Measurements from ENCODE around the gene TCP1. TPM values are rescaled to one million over a fixed set of nuclear protein-coding genes. Genes with fewer than 3 reads are reported as not detected.

TCP1 gene
- 553 and 677 TPM in 2 replicates for total RNA-seq (2016; rRNA removed; fragmentation: Illumina TruSeq; extraction: Trizol)
- 167 and 195 TPM in 2 replicates for total RNA-seq (2016; cell fraction: cytosol; rRNA removed; fragmentation: Illumina TruSeq; extraction: Trizol; ENCODE audit: low read depth)
- total RNA-seq (2016; cell fraction: insoluble cytoplasmic fraction; rRNA removed; fragmentation: Illumina TruSeq; extraction: Trizol) = 558 and 662 TPM in 2 replicates
- 368 and 445 TPM in 2 replicates for total RNA-seq (2016; cell fraction: membrane; rRNA removed; fragmentation: Illumina TruSeq; extraction: Trizol)
- 262 and 285 TPM in 2 replicates for total RNA-seq (2016; cell fraction: nucleus; rRNA removed; fragmentation: Illumina TruSeq; extraction: Trizol)
- polyA plus RNA-seq (2011; rRNA removed) = 102 and 116 TPM in 2 replicates
- 99.2 and 105 TPM in 2 replicates for polyA plus RNA-seq (2011; cell fraction: cytosol; rRNA removed)
- 138 and 159 TPM in 2 replicates for polyA plus RNA-seq (2011; cell fraction: nucleus; rRNA removed)
- 242 and 252 TPM in 2 replicates for polyA plus RNA-seq (2012)
- polyA plus RNA-seq (2016; cell fraction: cytosol; fragmentation: Illumina TruSeq; extraction: Trizol; ENCODE audit: low read depth) = 157 and 173 TPM in 2 replicates
- polyA plus RNA-seq (2016; cell fraction: insoluble cytoplasmic fraction; fragmentation: Illumina TruSeq; extraction: Trizol; ENCODE audit: low read depth) = 584 and 596 TPM in 2 replicates
- polyA plus RNA-seq (2016; cell fraction: membrane; fragmentation: Illumina TruSeq; extraction: Trizol; ENCODE audit: low read depth) = 236 and 293 TPM in 2 replicates
- 406 and 459 TPM in 2 replicates for polyA plus RNA-seq (2016; cell fraction: nucleus; fragmentation: Illumina TruSeq; extraction: Trizol; ENCODE audit: insufficient read depth, low read depth)
- polyA minus RNA-seq (2011; rRNA and poly(A)+ RNA removed; ENCODE audit: low replicate concordance) = 138 and 285 TPM in 2 replicates
- 242 and 244 TPM in 2 replicates for polyA minus RNA-seq (2011; cell fraction: cytosol; rRNA and poly(A)+ RNA removed)
- 245 and 282 TPM in 2 replicates for polyA minus RNA-seq (2011; cell fraction: nucleus; rRNA and poly(A)+ RNA removed)
- Bru-seq, nascent RNA = percentile 96 among the genes with signal in this experiment
- percentile 98 among the genes with signal in this experiment for BruChase-seq, experiment 1, labeled RNA remaining after a 6-hour chase
- percentile 97 among the genes with signal in this experiment for BruChase-seq, experiment 2, labeled RNA remaining after a 2-hour chase
- long read RNA-seq, experiment 1, transcript TCP1-201 (12 exons, 2,499 nt) = major isoform, 336 of 396 reads
- long read RNA-seq, experiment 1, partial matches to known transcripts = 36 of 396 reads
- long read RNA-seq, experiment 1, other reads (novel, unspliced or antisense) = 21 of 396 reads
- long read RNA-seq, experiment 2, transcript TCP1-201 (12 exons, 2,499 nt) = major isoform, 420 of 566 reads
- long read RNA-seq, experiment 2, partial matches to known transcripts = 102 of 566 reads
- long read RNA-seq, experiment 2, other reads (novel, unspliced or antisense) = 42 of 566 reads

DNA sequence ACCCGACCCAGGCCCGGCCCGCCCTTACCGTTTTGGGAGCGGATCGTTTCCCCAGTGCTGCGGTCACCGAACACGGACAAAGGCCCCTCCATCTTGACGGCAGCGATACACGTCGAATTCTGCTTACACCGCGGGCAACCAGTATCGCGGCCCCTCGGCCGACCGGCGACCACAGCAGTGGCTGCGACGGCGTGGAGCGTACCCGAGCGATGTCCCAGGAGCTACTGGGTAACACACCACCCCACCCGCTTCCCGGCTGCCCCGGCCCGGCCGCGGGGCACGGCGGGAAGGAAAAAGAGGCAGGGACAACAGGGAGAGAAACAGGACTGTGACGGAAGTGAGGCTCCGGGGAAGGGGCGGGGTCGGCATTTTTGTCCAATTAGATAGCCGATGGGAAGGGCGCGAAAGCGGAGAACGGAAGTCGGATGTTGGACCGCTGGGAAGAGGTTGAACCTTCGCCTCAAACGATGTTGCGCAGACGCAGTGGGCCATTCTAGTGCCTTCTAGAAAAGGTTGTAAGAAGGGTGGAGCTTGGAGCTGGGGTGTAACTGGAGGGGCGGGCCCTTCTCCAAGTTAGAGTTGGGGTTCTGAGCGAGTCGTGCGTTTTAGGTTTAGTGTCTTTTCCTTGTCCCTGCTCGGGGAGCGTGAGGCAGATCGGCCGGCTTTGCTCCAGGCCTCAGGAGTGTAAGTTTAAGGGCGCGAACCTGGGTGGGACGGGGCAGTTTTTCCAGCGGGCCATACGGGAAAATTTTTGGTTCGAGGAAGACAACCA, at the start of gene TCP1:
Gene TCP1, minus strand, starts transcription at position 226 of the 772 bp plus-strand sequence. Its CDS starts 134 bp downstream, at position 92.
- BruUV-seq (replicated peaks) = no TSS peak
- in situ Hi-C loops (cut with HindIII; ENCODE audit: extremely low pct_ligation_motif_present, low pct_unique_long_range_greater_than_20kb) (loop anchor here (5.0 kb wide), 2 partner anchors 62 to 97 kb away; partner anchors contain the start of genes SOD2 and WTAP), intact Hi-C loops (cut with micrococcal nuclease; ENCODE audit: unreplicated experiment) (loop anchor here (1.0 to 5.0 kb wide), 5 partner anchors 17 to 98 kb away; partner anchors contain the start of genes ACAT2 and WTAP)
- ATAC-seq (peak; percentile 87), FAIRE-seq (peak; percentile 81), DNase-seq (ENCODE audit: low spot score) (peak; percentile 100)
- Histone ChIP-seq H3K9me3 (ENCODE audit: low read length) (no peaks in the 10 kb centered on the region), H4K20me1 (ENCODE audit: insufficient read depth, low read length) (peaks cover 21% of the 10 kb centered on the region), H3K4me2 (ENCODE audit: low read depth, low read length) (peak within 1 kb of the TSS; percentile 99), H3K9ac (ENCODE audit: insufficient read depth, low read depth, low read length) (peak within 1 kb of the TSS; percentile 92), H3K79me2 (ENCODE audit: insufficient read depth, low read length) (peaks cover 88% of the 10 kb centered on the region), H3K4me3 (replicated peaks in 1 of 3; ENCODE audit: insufficient read depth in 1 of 3, low read depth in 2 of 3, low read length in 3 of 3) (peak within 1 kb of the TSS; percentile 91 to 94 (median 93)), H3K27ac (ENCODE audit: extremely low read length, insufficient read depth, low read length) (peak within 1 kb of the TSS; percentile 91), H3K27me3 (ENCODE audit: control insufficient read depth in 1 of 2, insufficient read depth in 2 of 2, low read length in 2 of 2) (no peaks in the 10 kb centered on the region; a peak in 1 of 5 replicates), H2AFZ (ENCODE audit: low read length) (peak within 1 kb of the TSS; percentile 55), H3K36me3 (replicated peaks in 1 of 2; ENCODE audit: control insufficient read depth in 1 of 2, insufficient read depth in 2 of 2, low read length in 2 of 2) (peaks cover 3 to 32% of the 10 kb centered on the region in 2 experiments; a peak in 4 of 5 replicates), H3K4me1 (ENCODE audit: insufficient read depth, low read length) (peaks cover 71% of the 10 kb centered on the region)
- 1% methylated on average over 42 of the region's 64 CpGs for WGBS (ENCODE audit: low lambda C conversion rate)
- ChIA-PET CTCF (ENCODE audit: low intra/inter-chr PET ratio, low total read pairs) (no interaction called here), POLR2A (interaction anchor here (0.6 to 7.1 kb wide), 32 partner anchors 8 to 789 kb away, joined by 3 to 165 read pairs (median 6); partner anchors contain the start of genes ACAT2, PNLDC1, RSPH3 and SOD2)
- TF ChIP-seq BCL6 (CRISPR knock-in tag; IDR thresholded peaks at IDR 0.05) = peak; percentile 31; the same call in 1 of the 2 replicates
- peak; percentile 74 for TF ChIP-seq HOXA3 (CRISPR knock-in tag; IDR thresholded peaks at IDR 0.05)
- TF ChIP-seq RARA (CRISPR knock-in tag; IDR thresholded peaks at IDR 0.05) = peak; percentile 39; the same call in 1 of the 2 replicates
- peak; percentile 18 for TF ChIP-seq ZBTB10 (CRISPR knock-in tag; IDR thresholded peaks at IDR 0.05; ENCODE audit: borderline replicate concordance)
- TF ChIP-seq GMEB2 (CRISPR knock-in tag; IDR thresholded peaks at IDR 0.05; ENCODE audit: low read depth) = no peak
- TF ChIP-seq, protein P1, sequence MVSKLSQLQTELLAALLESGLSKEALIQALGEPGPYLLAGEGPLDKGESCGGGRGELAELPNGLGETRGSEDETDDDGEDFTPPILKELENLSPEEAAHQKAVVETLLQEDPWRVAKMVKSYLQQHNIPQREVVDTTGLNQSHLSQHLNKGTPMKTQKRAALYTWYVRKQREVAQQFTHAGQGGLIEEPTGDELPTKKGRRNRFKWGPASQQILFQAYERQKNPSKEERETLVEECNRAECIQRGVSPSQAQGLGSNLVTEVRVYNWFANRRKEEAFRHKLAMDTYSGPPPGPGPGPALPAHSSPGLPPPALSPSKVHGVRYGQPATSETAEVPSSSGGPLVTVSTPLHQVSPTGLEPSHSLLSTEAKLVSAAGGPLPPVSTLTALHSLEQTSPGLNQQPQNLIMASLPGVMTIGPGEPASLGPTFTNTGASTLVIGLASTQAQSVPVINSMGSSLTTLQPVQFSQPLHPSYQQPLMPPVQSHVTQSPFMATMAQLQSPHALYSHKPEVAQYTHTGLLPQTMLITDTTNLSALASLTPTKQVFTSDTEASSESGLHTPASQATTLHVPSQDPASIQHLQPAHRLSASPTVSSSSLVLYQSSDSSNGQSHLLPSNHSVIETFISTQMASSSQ (IDR thresholded peaks at IDR 0.05; ENCODE audit: low read depth) = no peak
- TF ChIP-seq, protein P1 (CRISPR knock-in tag; IDR thresholded peaks at IDR 0.05; ENCODE audit: borderline replicate concordance) = peak; percentile 64

Measured in HepG2 (cell line).